Measurements from ENCODE around the gene PIGS. TPM values are rescaled to one million over a fixed set of nuclear protein-coding genes. Genes with fewer than 3 reads are reported as not detected.

PIGS gene
- total and polyA plus RNA-seq, 9 of the 15 experiments (the other 6 are each of a cell fraction or from before 2014, with no cell fraction given), result 47.5 to 138 (median 57.6) TPM

DNA sequence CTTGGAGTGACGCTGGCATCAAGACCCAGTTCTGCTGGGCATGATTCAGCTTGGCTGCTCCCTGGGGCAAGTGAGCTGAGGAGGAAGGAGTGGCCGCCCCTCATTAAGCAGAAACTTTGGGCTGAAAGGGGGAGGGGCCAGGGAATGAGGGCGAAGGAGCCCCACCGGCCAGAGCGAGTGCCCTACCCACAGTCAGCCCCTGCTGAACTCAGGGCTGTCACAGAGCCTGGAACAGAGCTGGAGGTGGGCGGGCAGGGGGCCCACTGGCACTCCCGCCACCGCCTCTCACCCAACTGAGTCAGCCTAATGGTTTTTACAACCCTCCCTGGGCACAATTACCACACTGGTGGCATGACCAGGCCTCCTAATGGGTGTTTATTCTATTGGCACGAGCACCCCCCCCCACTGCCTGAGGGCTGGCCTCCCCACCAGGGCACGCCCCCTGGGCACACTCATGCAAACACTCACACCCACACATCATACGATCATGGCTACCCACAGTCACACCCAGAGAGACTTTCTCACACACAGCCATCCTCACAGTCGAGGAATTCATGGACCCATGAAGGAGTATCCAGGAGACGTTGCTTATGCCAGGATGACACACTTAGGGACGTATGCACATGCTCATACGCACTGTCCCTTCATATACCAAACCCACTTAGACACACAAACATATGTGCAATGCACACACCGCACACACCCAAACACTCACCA is 38.1 kb downstream of the PIGS start:
- no peak overlapping the region for H2AFZ ChIP-seq (ENCODE audit: low read depth, low read length)
- ChIA-PET POLR2A (no interaction called here), CTCF (ENCODE audit: low intra/inter-chr PET ratio) (no interaction called here)
- no TSS peak for BruUV-seq (replicated peaks)
- no peaks in the 10 kb centered on the region for H3K9me1 ChIP-seq (ENCODE audit: control insufficient read depth, insufficient read depth, low read length)
- no peak for FAIRE-seq
- no peak for DNase-seq (ENCODE audit: extremely low read depth in 1 of 4, low spot score in 3 of 4)
- no peaks in the 10 kb centered on the region for H3K9me3 ChIP-seq (replicated peaks; ENCODE audit: control insufficient read depth, insufficient read depth, low read depth, low read length)
- no peak overlapping the region for H3K9ac ChIP-seq (ENCODE audit: insufficient read depth in 1 of 2, low read depth in 2 of 2, low read length in 2 of 2)
- intact Hi-C loops (cut with micrococcal nuclease), result no loop called here
- H3K27ac ChIP-seq (ENCODE audit: extremely low read depth, low read depth, low read length), result no peak overlapping the region
- H3K4me1 ChIP-seq (replicated peaks in 1 of 2; ENCODE audit: control insufficient read depth in 2 of 2, insufficient read depth in 2 of 2, low read length in 2 of 2), result peaks cover under 1 to 16% of the 10 kb centered on the region in 2 experiments; a peak in 3 of 5 replicates
- H3K27me3 ChIP-seq (ENCODE audit: control insufficient read depth in 2 of 2, insufficient read depth in 2 of 2, low read length in 2 of 2), result peaks cover 5 to 44% of the 10 kb centered on the region in 2 experiments; a peak in 4 of 5 replicates
- H4K20me1 ChIP-seq (replicated peaks; ENCODE audit: control insufficient read depth, insufficient read depth, low read length), result 0 out of 2 replicates have a peak, but pooled peaks cover 13% of the 10 kb centered on the region
- no peak overlapping the region for H3K4me3 ChIP-seq
- no peaks in the 10 kb centered on the region for H3K36me3 ChIP-seq (ENCODE audit: control insufficient read depth, insufficient read depth, low read length)
- H3K79me2 ChIP-seq (ENCODE audit: control insufficient read depth, insufficient read depth, low read length), result no peaks in the 10 kb centered on the region
- no peak overlapping the region for H3K4me2 ChIP-seq (ENCODE audit: insufficient read depth, low read length)
- in situ Hi-C loops (cut with MboI), result no loop called here
- no peak for ATAC-seq
- 7% methylated on average over 14 of the region's 16 CpGs for WGBS (ENCODE audit: insufficient coverage, low coverage, missing lambda C conversion rate)
- no peak for TF ChIP-seq LARP7 (IDR thresholded peaks at IDR 0.05)
- TF ChIP-seq ZBTB11 (CRISPR knock-in tag; IDR thresholded peaks at IDR 0.05), result no peak
- no peak for TF ChIP-seq UBTF (IDR thresholded peaks at IDR 0.05; ENCODE audit: borderline replicate concordance in 1 of 2, low read depth in 2 of 2, low read length in 2 of 2)
- no peak for TF ChIP-seq FOXA3 (CRISPR knock-in tag; conservative IDR thresholded peaks at IDR 0.05 in 1 of 2, IDR thresholded peaks at IDR 0.05 in 1 of 2)
- TF ChIP-seq, protein P1, sequence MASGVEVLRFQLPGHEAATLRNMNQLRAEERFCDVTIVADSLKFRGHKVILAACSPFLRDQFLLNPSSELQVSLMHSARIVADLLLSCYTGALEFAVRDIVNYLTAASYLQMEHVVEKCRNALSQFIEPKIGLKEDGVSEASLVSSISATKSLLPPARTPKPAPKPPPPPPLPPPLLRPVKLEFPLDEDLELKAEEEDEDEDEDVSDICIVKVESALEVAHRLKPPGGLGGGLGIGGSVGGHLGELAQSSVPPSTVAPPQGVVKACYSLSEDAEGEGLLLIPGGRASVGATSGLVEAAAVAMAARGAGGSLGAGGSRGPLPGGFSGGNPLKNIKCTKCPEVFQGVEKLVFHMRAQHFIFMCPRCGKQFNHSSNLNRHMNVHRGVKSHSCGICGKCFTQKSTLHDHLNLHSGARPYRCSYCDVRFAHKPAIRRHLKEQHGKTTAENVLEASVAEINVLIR (CRISPR knock-in tag; IDR thresholded peaks at IDR 0.05), result no peak
- TF ChIP-seq ARHGAP35 (IDR thresholded peaks at IDR 0.05; ENCODE audit: partially characterized antibody), result no peak
- no peak for TF ChIP-seq IRF2 (CRISPR knock-in tag; IDR thresholded peaks at IDR 0.05)
- no peak for TF ChIP-seq ZNF449 (CRISPR knock-in tag; IDR thresholded peaks at IDR 0.05)
- no peak for TF ChIP-seq POLR3G (IDR thresholded peaks at IDR 0.05; ENCODE audit: extremely low read depth, insufficient read length, insufficient replicate concordance)
- TF ChIP-seq ZNF140 (CRISPR knock-in tag; IDR thresholded peaks at IDR 0.05), result no peak
- no peak for TF ChIP-seq ZC3H4 (CRISPR knock-in tag; IDR thresholded peaks at IDR 0.05; ENCODE audit: borderline replicate concordance)
